Ascending aorta (tissue), 2 donors: ENCODE measurements around the gene TGFB1I1. TPM values are rescaled to one million over a fixed set of nuclear protein-coding genes. Genes with fewer than 3 reads are reported as not detected.

Source experiments
- DNase-seq, 2 donors: peaks; one replicate each; pipeline ENCODE4 v3.0.0-alpha.2; 2019; ENCODE audit warnings: low spot score in 2 of 2
- H3K27ac ChIP-seq, 2 donors: fragments of 200-600 bp; sonication (generic); one replicate each; pipeline ENCODE4 v1.5.1; 2016 to 2017; ENCODE audit warnings: mild to moderate bottlenecking in 1 of 2
- H3K27me3 ChIP-seq: fragments of 200-600 bp; sonication (generic); one replicate; pipeline ENCODE4 v1.5.1; 2017
- H3K36me3 ChIP-seq, 2 donors: fragments of 200-600 bp; sonication (generic); one replicate each; pipeline ENCODE4 v1.5.1; 2016
- H3K4me1 ChIP-seq, 2 donors: fragments of 200-600 bp; sonication (generic); one replicate each; pipeline ENCODE4 v1.5.1; 2016 to 2017; ENCODE audit warnings: mild to moderate bottlenecking in 1 of 2
- H3K4me3 ChIP-seq, 2 donors: fragments of 200-600 bp; sonication (generic); one replicate each; pipeline ENCODE4 v1.5.1; 2016 to 2017; ENCODE audit warnings: mild to moderate bottlenecking in 1 of 2
- H3K9me3 ChIP-seq, 2 donors: fragments of 200-600 bp; sonication (generic); one replicate each; pipeline ENCODE4 v1.5.1; 2016
- CTCF ChIP-seq, 3 experiments: fragments of 200-600 bp in 2 of 3; fragments of 450-650 bp in 1 of 3; sonication (generic) in 2 of 3; IDR thresholded peaks; one replicate each; pipeline ENCODE4 v1.5.1; 2016 to 2019; ENCODE audit warnings: antibody characterized with exemption in 3 of 3, mild to moderate bottlenecking in 1 of 3, moderate library complexity in 1 of 3
- intact Hi-C: fragments of 100-400 bp; cut with DNase I; formaldehyde crosslinking; loops from one replicate; pipeline ENCODE4 v1.15.1; 2023
- total RNA-seq: library from RNA; depleted of rRNA; stranded (reverse); fragments of >200 nt; gene quantifications from one replicate; pipeline ENCODE4 v1.1.0, GENCODE V29; 2016

The TGFB1I1 gene
- total RNA-seq, 1 donor from 2014 or later, result 325 TPM

GRCh38 chr16:31513126-31513525 lies 41.2 kb downstream of the TGFB1I1 start:
- H3K36me3 ChIP-seq, result no peaks in the 10 kb centered on the region
- no peaks in the 10 kb centered on the region for H3K27me3 ChIP-seq
- no peak for TF ChIP-seq CTCF (IDR thresholded peaks at IDR 0.05)
- peaks cover 0 to 6% of the 10 kb centered on the region in 2 donors for H3K4me1 ChIP-seq
- H3K9me3 ChIP-seq, result no peaks in the 10 kb centered on the region
- H3K4me3 ChIP-seq, result no peak overlapping the region
- no peak for DNase-seq
- intact Hi-C loops, result no loop called here
- H3K27ac ChIP-seq, result no peak overlapping the region

- Histone ChIP-seq H3K9me3 (no peaks in the 10 kb centered on the region), H3K27ac (no peak overlapping the region), H3K4me3 (no peak overlapping the region), H3K36me3 (no peaks in the 10 kb centered on the region), H3K4me1 (peaks cover 0 to 6% of the 10 kb centered on the region in 2 donors), H3K27me3 (no peaks in the 10 kb centered on the region)
- intact Hi-C loops, result no loop called here
- no peak for DNase-seq
- TF ChIP-seq CTCF (IDR thresholded peaks at IDR 0.05), result no peak
Observed at GRCh38 chr16:31513884-31514283, 41.9 kb downstream of the TGFB1I1 start.

GRCh38 chr16:31517800-31518402 lies 45.9 kb downstream of the TGFB1I1 start:
- no peak for TF ChIP-seq CTCF (IDR thresholded peaks at IDR 0.05)
- Histone ChIP-seq H3K9me3 (no peaks in the 10 kb centered on the region), H3K4me3 (no peak overlapping the region), H3K27ac (no peak overlapping the region), H3K4me1 (no peaks in the 10 kb centered on the region), H3K36me3 (no peaks in the 10 kb centered on the region), H3K27me3 (no peaks in the 10 kb centered on the region)
- intact Hi-C loops, result no loop called here
- no peak for DNase-seq

- no peak overlapping the region for H3K4me3 ChIP-seq
- no peak for TF ChIP-seq CTCF (IDR thresholded peaks at IDR 0.05)
- DNase-seq, result no peak
- H3K27me3 ChIP-seq, result no peaks in the 10 kb centered on the region
- H3K27ac ChIP-seq, result no peak overlapping the region
- intact Hi-C loops, result no loop called here
- no peaks in the 10 kb centered on the region for H3K4me1 ChIP-seq
- H3K36me3 ChIP-seq, result no peaks in the 10 kb centered on the region
- no peaks in the 10 kb centered on the region for H3K9me3 ChIP-seq
Observed at GRCh38 chr16:31519759-31520431, 47.9 kb downstream of the TGFB1I1 start.

GRCh38 chr16:31521368-31521767 lies 49.4 kb downstream of the TGFB1I1 start:
- Histone ChIP-seq H3K4me1 (no peaks in the 10 kb centered on the region), H3K27me3 (no peaks in the 10 kb centered on the region), H3K9me3 (no peaks in the 10 kb centered on the region), H3K27ac (no peak overlapping the region), H3K36me3 (no peaks in the 10 kb centered on the region), H3K4me3 (no peak overlapping the region)
- intact Hi-C loops, result no loop called here
- no peak for TF ChIP-seq CTCF (IDR thresholded peaks at IDR 0.05)
- DNase-seq, result no peak
